K562 (cell line): ENCODE results near the gene SEC22A. TPM values are rescaled to one million over a fixed set of nuclear protein-coding genes. Genes with fewer than 3 reads are reported as not detected.

Source experiments
- ATAC-seq: fragments of 200-7000 bp; cut with Tn5 transposase; 3 replicates; pipeline ENCODE4 v1.9.1; 2020; ENCODE audit warnings: moderate library complexity
- BruUV-seq: library from RNA; stranded (reverse); fragments of 400-500 nt; replicated peaks from 2 replicates; lab custom pipeline; 2021; lab: Mats Ljungman, UMichigan
- CTCF ChIA-PET: fragments of 300-600 bp; formaldehyde crosslinking; extraction: SDS; loops from one replicate; lab custom pipeline; 2021; ENCODE audit warnings: low intra/inter-chr PET ratio; lab: Yijun Ruan, JAX
- POLR2A ChIA-PET: fragments of 300-600, 350-650 bp; sonication (Branson Sonifier 250); formaldehyde crosslinking; extraction: SDS; loops from one replicate; lab custom pipeline; 2021; ENCODE audit warnings: antibody characterized with exemption, inconsistent platforms; lab: Yijun Ruan, JAX
- DNase-seq, 4 experiments: peaks; one replicate each; pipeline versions ENCODE4 v3.0.0 to v3.0.0-alpha.2; 2011 to 2018; ENCODE audit warnings: low spot score in 3 of 4, mixed read lengths in 3 of 4; ENCODE audit errors: extremely low read depth in 1 of 4
- FAIRE-seq: peaks from 2 replicates; lab custom pipeline; 2011; peaks lifted over from hg19 to GRCh38; lab: Jason Lieb, UNC
- H2AFZ ChIP-seq: 2 replicates; pipeline ENCODE4 v1.6.0; 2011; ENCODE audit warnings: low read depth, low read length, control low read depth, inconsistent platforms
- H3K27ac ChIP-seq: fragments of 200-600 bp; 3 replicates; pipeline ENCODE4 v1.8.0; 2011; ENCODE audit warnings: low read depth, mild to moderate bottlenecking, control low read depth, inconsistent platforms, low read length, moderate library complexity, mixed read lengths; ENCODE audit errors: extremely low read depth
- H3K27me3 ChIP-seq, 2 experiments: fragments of 300-600 bp in 1 of 2; 2 replicates in 1 of 2; 3 replicates in 1 of 2; pipeline versions ENCODE4 v1.6.0 to v1.8.0; 2011; ENCODE audit warnings: inconsistent platforms in 2 of 2, low read length in 2 of 2, mild to moderate bottlenecking in 1 of 2, mixed read lengths in 1 of 2, moderate library complexity in 1 of 2; ENCODE audit not compliant: control insufficient read depth in 2 of 2, insufficient read depth in 2 of 2
- H3K36me3 ChIP-seq: fragments of 300-600 bp; 3 replicates; pipeline ENCODE4 v1.8.0; 2011; ENCODE audit warnings: mild to moderate bottlenecking, low read length, inconsistent platforms; ENCODE audit not compliant: control insufficient read depth, insufficient read depth
- H3K4me1 ChIP-seq, 2 experiments: fragments of 200-600 bp in 1 of 2; replicated peaks in 1 of 2; 2 replicates in 1 of 2; 3 replicates in 1 of 2; pipeline versions ENCODE4 v1.5.1 to v1.8.0; 2011; ENCODE audit warnings: inconsistent platforms in 2 of 2, low read length in 2 of 2, mild to moderate bottlenecking in 1 of 2, mixed read lengths in 1 of 2, moderate library complexity in 1 of 2; ENCODE audit not compliant: control insufficient read depth in 2 of 2, insufficient read depth in 2 of 2
- H3K4me2 ChIP-seq: 2 replicates; pipeline ENCODE4 v1.6.1; 2011; ENCODE audit warnings: low read length, control low read depth, inconsistent platforms, mixed read lengths; ENCODE audit not compliant: insufficient read depth
- H3K4me3 ChIP-seq: fragments of 200-600 bp; sonication (generic), shearing (Covaris generic); 2 replicates; pipeline ENCODE4 v1.5.1; 2016; ENCODE audit warnings: control low read depth, inconsistent platforms
- H3K79me2 ChIP-seq: fragments of 200-600 bp; 3 replicates; pipeline ENCODE4 v1.8.0; 2011; ENCODE audit warnings: low read length, inconsistent platforms; ENCODE audit not compliant: control insufficient read depth, insufficient read depth
- H3K9ac ChIP-seq, 2 experiments: 2 replicates each; pipeline versions ENCODE4 v1.6.0 to v1.6.1; 2011; ENCODE audit warnings: low read depth in 2 of 2, low read length in 2 of 2, control low read depth in 1 of 2, inconsistent platforms in 1 of 2, mild to moderate bottlenecking in 1 of 2, mixed read lengths in 1 of 2; ENCODE audit not compliant: insufficient read depth in 1 of 2
- H3K9me1 ChIP-seq: one replicate; pipeline ENCODE4 v1.6.0; 2011; ENCODE audit warnings: inconsistent platforms, mild to moderate bottlenecking, low read length, moderate library complexity; ENCODE audit not compliant: control insufficient read depth, insufficient read depth
- H3K9me3 ChIP-seq: replicated peaks from 2 replicates; pipeline ENCODE4 v1.5.1; 2011; ENCODE audit warnings: low read depth, low read length, inconsistent platforms; ENCODE audit not compliant: control insufficient read depth, insufficient read depth
- H4K20me1 ChIP-seq: replicated peaks from 2 replicates; pipeline ENCODE4 v1.6.1; 2011; ENCODE audit warnings: low read length, inconsistent platforms, mixed read lengths; ENCODE audit not compliant: control insufficient read depth, insufficient read depth
- AFF1 ChIP-seq, 2 experiments: fragments of 450-650 bp; IDR thresholded peaks; 2 replicates each; pipeline ENCODE4 v1.6.1; 2018; ENCODE audit warnings: mild to moderate bottlenecking in 2 of 2, low read depth in 1 of 2; ENCODE audit not compliant: partially characterized antibody in 2 of 2
- GTF2F1 ChIP-seq: IDR thresholded peaks from 2 replicates; pipeline ENCODE4 v1.6.1; 2011; ENCODE audit warnings: low read depth, low read length, improper control_type of control experiment
- KHSRP ChIP-seq: fragments of 450-650 bp; IDR thresholded peaks from 2 replicates; pipeline ENCODE4 v1.6.1; 2017
- NCOA1 ChIP-seq: fragments of 450-650 bp; IDR thresholded peaks from 2 replicates; pipeline ENCODE4 v1.6.1; 2016; ENCODE audit warnings: low read depth
- NFIX ChIP-seq: fragments of 250-450 bp; sonication (Bioruptor Pico); IDR thresholded peaks from 2 replicates; pipeline ENCODE4 v1.4.0; 2020; ENCODE audit warnings: low read depth, mild to moderate bottlenecking, moderate library complexity
- POLR3G ChIP-seq: IDR thresholded peaks from 2 replicates; pipeline ENCODE4 v1.6.1; 2011; ENCODE audit not compliant: insufficient read length, insufficient replicate concordance; ENCODE audit errors: extremely low read depth
- TCF7L2 ChIP-seq: fragments of 150-350 bp; IDR thresholded peaks from 2 replicates; pipeline ENCODE4 v1.6.1; 2016; ENCODE audit warnings: low read depth, mild to moderate bottlenecking, low read length, moderate library complexity
- U2AF2 ChIP-seq: fragments of 200-400 bp; formaldehyde crosslinking; optimal IDR thresholded peaks from 2 replicates; pipeline ENCODE3; 2017; ENCODE audit warnings: low read depth, mild to moderate bottlenecking, low read length
- UBTF ChIP-seq, 2 experiments: IDR thresholded peaks; 2 replicates each; pipeline ENCODE4 v1.6.1; 2012; ENCODE audit warnings: improper control_type of control experiment in 2 of 2, low read depth in 2 of 2, low read length in 2 of 2, borderline replicate concordance in 1 of 2
- XRCC5 ChIP-seq: fragments of 200-400 bp; formaldehyde crosslinking; IDR thresholded peaks from 2 replicates; pipeline ENCODE4 v1.6.1; 2017; ENCODE audit warnings: low read depth, mild to moderate bottlenecking, low read length
- ZNF175 ChIP-seq: fragments of 200-800 bp; sonication (Bioruptor generic); IDR thresholded peaks from 2 replicates; pipeline ENCODE4 v1.6.1; 2016; ENCODE audit warnings: low read depth, mild to moderate bottlenecking, missing genetic modification characterization, missing compliant biosample characterization
- ZNF780A ChIP-seq: fragments of 250-450 bp; sonication (Bioruptor Pico); IDR thresholded peaks from 2 replicates; pipeline ENCODE4 v1.5.0; 2021; ENCODE audit warnings: mild to moderate bottlenecking
- WGBS: fragments of 100-300 bp; shearing (Covaris generic); methylation state at CpG from one replicate; pipeline ENCODE4 v1.1.6; 2016; ENCODE audit warnings: low coverage, mixed read lengths; ENCODE audit not compliant: insufficient coverage; ENCODE audit errors: missing lambda C conversion rate; 5-methylcytosine and 5-hydroxymethylcytosine counted together
- in situ Hi-C: fragments of 300-500 bp; cut with MboI; formaldehyde crosslinking; loops from 4 replicates; pipeline ENCODE4 v1.15.0; 2018; ENCODE audit warnings: inconsistent platforms, mixed read lengths
- intact Hi-C: fragments of 100-400 bp; cut with micrococcal nuclease; formaldehyde crosslinking; loops from 2 replicates; pipeline ENCODE4 v1.14.2; 2022
- polyA plus RNA-seq, 8 experiments: library from polyadenylated mRNA; depleted of rRNA in 4 of 8; stranded (reverse) in 5 of 8; unstranded in 3 of 8; fragments of >200 nt; fragmentation: Nextera tagmentation in 2 of 8; fragmentation: Illumina TruSeq in 1 of 8; extraction: Ambion mirVana in 2 of 8; extraction: Trizol in 1 of 8; gene quantifications; 2 replicates each; pipeline versions ENCODE4 v1.2.1 to v1.2.3, GENCODE V29; 2011 to 2014; ENCODE audit warnings: inconsistent platforms in 1 of 8, missing spikeins in 1 of 8
- total RNA-seq, 7 experiments: library from RNA; depleted of rRNA in 6 of 7; stranded (reverse); fragments of >200 nt in 6 of 7; fragmentation: Illumina TruSeq in 2 of 7; extraction: Trizol in 2 of 7; gene quantifications; 2 replicates each; pipeline versions ENCODE4 v1.2.1 to v1.2.3, GENCODE V29; 2011 to 2021; ENCODE audit warnings: low replicate concordance in 1 of 7

The SEC22A gene
- total and polyA plus RNA-seq, 9 of the 15 experiments (the other 6 are each of a cell fraction or from before 2014, with no cell fraction given) = 7.9 to 44.5 (median 20.5) TPM

GRCh38 chr3:123290962-123291361 lies 89.2 kb downstream of the SEC22A start (continued):
- TF ChIP-seq NFIX = no peak

GRCh38 chr3:123291404-123291803 lies 89.7 kb downstream of the SEC22A start:
- Histone ChIP-seq H3K4me3 (no peak overlapping the region), H3K9me3 (no peaks in the 10 kb centered on the region), H3K4me2 (no peak overlapping the region), H3K36me3 (no peaks in the 10 kb centered on the region), H2AFZ (no peak overlapping the region), H3K27ac (no peak overlapping the region), H3K4me1 (no peaks in the 10 kb centered on the region; a peak in 1 of 5 replicates), H3K27me3 (peaks cover 0 to 73% of the 10 kb centered on the region in 2 experiments; a peak in 3 of 5 replicates), H3K79me2 (no peaks in the 10 kb centered on the region), H3K9ac (no peak overlapping the region), H4K20me1 (peaks cover 4% of the 10 kb centered on the region; the same call in 1 of the 2 replicates), H3K9me1 (no peaks in the 10 kb centered on the region)
- intact Hi-C loops (no loop called here), in situ Hi-C loops (no loop called here)
- DNase-seq (no peak), ATAC-seq (no peak), FAIRE-seq (no peak)
- 3% methylated on average over 4 of the region's 7 CpGs for WGBS
- CTCF ChIA-PET = no interaction called here
- POLR2A ChIA-PET = interaction anchor here (0.7 to 0.9 kb wide), 2 partner anchors 9 to 15 kb away, joined by 3 read pairs; no protein-coding TSS in a partner anchor
- BruUV-seq = no TSS peak
- TF ChIP-seq XRCC5 = no peak
- TF ChIP-seq ZNF175 = no peak
- TF ChIP-seq KHSRP = no peak
- TF ChIP-seq UBTF (IDR thresholded peaks at IDR 0.05; ENCODE audit: borderline replicate concordance in 1 of 2, low read depth in 2 of 2, low read length in 2 of 2) = no peak
- TF ChIP-seq AFF1 (IDR thresholded peaks at IDR 0.05; ENCODE audit: low read depth in 1 of 2, partially characterized antibody in 2 of 2) = no peak
- TF ChIP-seq POLR3G = no peak
- TF ChIP-seq ZNF780A (CRISPR knock-in tag) = no peak
- no peak for TF ChIP-seq TCF7L2
- no peak for TF ChIP-seq U2AF2
- TF ChIP-seq NCOA1 = no peak
- TF ChIP-seq GTF2F1 = no peak
